Nucleus accumbens (tissue), 56 donors: ENCODE data around the gene PNPLA5.
"Not testable (repeated sequence)": the region's sequence is repeated elsewhere in the genome, so short reads cannot be mapped to it uniquely, and the experiment has no call there.

ENCODE experiments used
- DNase-seq, 56 donors: peaks; one replicate each; lab custom pipeline; 2025; lab: John Stamatoyannopoulos, UW

The PNPLA5 gene

DNA sequence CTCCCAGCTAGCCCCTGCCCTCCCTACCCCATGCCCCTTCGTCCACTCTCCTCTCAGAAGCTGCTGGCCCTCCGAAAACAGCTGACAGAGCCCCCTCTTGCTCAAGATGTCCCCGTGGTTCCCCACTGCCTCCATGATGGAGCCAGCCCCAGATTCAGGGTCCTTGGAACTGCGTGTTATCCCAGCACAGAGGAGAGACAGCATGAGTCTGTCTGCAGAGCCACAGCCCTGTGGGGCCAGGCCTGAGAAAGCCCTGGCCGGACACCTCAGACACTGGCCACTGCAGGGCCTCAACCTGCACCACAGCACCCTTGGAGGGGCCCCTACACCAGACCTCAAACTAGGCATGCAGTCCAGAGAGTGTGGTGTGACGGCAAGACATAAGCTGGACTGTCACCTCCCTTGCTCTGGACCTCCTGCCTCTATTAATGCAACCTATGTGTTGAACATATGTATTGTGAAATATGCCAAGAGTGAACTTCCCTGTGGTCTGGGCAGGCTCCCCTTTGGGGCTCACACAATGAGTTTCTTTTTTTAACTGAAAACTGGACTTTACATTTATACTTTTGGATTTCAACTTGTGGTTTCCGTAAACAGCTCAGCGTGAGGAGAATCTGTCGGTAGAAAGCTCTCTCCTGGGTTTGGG, 9.6 kb downstream of the PNPLA5 start:
- DNase-seq, result no peak

DNA sequence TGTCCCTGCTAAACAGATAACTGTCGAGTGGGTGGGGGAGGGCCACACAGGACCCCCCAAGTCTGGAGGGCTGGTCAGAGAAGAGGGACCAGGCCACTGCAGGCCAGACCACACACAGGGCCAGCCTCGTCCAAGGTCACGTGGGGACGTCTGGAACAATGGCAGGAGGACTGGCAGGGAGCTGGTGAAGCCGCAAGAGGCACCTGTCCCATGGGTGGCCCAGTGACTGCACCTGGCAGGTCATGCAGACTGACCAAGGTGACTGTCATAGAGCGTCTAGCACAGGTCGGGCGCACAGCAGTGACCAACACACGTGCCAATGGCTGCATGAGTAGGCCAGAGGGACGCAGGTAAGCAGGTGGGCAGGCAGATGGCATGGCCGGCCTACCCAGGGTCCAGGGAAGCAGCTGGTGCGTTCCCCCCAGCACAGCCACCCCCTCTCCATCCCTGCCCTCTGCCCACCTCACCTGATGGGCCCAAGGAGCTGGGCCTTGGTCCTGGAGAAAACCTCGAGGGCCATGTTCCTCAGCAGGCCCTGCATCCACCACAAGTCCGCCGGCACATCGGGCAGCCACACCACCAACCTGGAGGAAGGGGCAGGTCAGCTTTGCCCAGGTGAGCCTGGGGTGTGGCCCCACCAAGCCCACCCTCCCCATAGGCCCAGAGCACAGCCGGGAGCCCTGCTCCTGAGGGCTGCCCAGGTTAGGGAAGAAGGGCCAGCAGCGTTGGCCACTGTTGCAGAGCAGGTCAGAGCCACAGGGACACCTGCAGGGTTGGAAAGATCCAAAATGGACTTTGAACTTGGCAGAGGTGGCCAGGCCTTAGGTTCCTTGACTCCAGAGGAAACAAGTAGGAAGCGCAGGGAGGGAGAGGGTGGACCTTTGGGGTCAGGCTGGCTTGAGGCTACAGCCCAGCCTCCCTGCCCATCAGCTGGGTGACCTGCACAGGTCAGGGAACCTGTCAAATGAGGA, 10.4 kb downstream of the PNPLA5 start:
- no peak for DNase-seq

DNA sequence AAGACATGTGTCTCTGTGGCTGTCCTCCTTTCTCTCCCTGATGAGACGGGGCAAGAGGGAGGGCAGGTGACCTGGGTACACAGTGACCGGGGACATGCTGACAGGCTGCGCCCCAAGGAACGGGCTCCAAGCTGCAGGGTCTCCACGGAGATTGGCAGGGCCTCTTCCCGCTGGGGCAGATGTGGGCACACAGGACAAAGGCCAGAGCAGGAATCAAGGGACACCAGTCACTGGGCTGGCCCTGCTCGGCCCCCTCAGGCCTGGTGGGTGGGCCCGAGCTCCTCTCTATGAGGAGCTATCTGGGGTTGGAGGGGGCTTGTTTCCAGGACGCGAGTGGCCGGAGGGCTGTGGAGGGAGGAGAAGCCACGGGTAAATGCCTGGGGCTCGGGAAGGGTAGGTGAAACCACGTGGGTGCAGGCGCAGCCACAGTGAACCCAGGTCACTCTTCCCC, 11.2 kb downstream of the PNPLA5 start:
- DNase-seq, result no peak

DNA sequence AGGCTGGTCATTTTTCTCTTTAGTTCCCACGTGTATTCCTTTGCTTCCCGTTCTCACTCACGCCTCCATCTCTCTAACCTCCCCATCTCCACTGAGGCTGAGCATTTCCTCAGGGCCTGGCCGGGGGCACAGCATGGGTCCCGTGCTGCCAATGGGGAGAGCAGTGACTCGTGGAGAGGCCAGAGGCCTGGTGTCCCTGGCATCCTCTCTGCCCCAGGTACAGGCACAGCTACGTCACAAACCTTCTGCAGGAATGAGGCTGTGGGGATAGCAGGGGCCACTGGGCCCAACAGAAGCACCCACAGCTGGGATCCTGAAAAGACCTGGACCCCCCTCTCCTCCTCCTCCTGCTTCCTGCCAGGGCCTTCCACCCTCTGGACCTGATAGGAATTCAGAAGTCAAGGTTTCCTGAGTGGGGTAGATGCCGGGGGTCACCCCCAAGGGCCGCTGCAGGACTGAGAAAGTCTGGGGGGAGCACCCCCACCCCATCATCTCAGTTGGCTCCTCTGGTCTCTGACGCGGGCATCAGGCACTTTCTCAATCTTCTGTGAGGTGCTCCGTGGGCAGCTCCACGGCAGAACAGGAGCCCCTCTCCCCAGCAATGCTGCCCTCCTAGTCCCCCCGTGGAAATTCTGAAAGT, 11.8 kb downstream of the PNPLA5 start:
- no peak for DNase-seq

DNA sequence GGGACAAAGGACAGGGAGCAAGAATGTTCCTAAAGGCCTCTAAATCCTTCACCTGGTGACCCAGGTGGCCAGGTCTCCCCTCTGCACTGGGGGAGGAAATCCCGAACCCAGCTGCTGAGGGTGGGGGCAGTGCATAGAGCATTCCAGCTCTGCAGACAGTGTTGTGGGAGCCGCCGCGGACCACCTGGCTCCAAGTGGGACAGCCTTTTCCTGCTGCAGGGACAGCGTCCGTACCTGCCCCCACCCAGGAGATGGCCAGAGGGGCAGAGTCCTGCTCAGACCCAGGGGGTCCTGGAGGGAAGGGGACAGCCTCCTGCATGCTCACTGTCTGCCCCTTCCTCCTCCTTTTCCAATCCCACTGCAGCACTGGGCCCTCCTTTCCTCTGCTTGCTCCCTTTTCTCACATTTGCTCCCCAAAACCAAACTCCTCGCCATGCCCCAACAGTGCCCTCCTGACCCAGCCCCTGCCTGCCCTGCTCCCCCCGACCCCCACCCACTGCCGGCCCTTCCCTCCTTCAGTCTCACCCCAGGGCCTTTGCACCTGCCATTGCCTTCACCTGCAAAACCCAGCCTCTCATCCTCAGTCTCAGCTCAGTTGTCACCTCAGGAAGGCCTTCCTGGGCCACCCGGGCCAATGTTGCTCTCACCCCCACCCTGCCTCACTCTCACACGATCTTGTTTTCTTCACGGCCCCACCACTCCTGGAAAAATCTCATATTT, 12.8 kb downstream of the PNPLA5 start:
- no peak for DNase-seq

DNA sequence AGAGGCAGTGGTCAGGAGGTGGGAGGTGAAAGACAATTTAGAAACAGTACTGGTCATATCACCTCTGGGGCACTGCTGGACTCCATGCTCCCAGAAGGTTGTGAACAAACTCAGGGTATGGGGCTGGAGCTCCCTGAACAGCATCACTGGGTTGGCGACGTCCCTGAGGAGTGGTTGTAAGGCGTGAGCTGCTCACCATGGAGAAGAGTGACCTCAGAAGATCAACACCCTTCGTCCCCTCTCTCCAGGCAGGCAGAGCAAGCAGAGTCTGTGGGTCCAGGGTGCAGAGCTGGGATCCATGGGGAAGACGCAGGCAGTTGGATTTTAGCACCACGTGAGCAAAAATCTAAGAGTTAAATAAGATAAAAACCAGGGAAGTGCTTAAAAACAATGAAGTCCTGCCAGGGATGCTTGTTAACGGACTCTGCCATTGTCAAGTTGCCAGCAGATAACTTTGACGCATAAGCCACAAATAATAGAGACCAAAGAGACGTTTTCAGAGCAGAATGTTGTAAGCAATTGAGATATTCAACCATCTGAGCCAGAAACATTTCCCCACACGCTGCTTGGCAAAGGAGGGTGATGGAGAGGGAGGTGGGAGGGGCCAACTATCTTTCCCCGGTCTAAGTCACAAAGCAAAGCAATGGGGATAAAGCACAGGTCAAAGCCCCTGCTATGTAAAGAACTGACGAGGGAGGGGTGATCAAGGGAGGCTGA, 13.6 kb downstream of the PNPLA5 start:
- no peak for DNase-seq

DNA sequence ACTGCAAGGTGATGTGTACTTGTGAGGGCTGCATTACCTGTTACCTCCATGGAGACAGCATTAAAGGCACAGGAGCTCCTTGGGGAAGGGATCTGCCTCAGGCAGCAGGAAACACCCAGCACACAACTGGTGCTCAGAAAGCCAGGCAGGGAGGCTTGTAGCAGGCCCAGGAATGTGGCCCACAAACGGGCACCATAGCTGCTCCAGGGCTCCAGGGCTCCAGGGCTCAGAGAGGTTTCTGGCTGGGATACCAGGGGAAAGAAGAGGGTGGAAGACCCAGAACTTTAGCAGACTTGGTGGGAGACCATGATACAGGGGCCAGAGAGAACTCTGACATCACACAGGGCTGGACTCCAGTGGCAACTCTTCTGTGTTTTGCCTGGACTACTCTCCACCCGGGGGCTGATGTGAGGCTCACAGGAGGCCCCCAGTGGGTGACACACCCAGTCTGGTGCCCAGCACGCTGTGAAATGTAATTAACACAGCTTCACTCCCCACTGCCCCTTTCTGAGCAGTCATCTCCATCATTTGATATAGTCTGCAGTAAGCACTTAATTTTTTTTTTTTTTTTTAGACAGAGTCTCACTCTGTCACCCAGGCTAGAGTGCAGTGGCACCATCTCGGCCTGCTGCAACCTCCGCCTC, 14.8 kb downstream of the PNPLA5 start:
- no peak for DNase-seq

DNA sequence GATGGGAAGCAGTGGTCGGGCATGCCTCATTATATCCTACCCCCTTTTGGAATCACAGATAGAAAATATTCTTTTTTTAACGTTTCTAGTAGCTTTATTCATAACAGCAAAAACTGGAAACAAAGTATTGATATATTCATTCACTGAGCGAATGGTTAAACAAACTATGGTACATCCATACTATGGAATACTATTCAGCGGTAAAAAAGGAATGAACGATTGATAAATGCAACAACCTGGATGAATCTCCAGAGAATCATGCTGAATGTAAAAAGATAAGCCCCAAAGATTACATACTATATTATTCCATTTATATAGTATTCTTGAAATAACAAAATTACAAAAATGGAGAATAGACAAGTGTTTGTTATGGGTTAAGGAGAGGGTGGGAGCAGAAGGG, 22.0 kb downstream of the PNPLA5 start:
- no peak for DNase-seq

DNA sequence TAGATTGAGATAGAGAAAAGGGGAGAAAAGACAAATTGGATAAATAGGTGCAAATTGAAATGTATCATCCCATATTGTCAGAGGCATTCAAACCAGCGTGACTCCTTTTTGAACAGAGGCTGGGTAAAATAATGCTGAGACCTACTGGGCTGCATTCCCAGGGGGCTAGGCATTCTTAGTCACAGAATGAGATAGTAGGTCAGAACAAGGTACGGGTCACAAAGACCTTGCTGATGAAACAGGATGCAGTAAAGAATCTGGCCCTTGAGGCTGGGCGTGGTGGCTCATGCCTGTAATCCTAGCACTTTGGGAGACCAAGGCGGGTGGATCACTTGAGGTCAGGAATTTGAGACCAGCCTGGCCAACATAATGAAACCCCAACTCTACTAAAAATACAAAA, 22.8 kb downstream of the PNPLA5 start:
- DNase-seq, result not testable (repeated sequence)

DNA sequence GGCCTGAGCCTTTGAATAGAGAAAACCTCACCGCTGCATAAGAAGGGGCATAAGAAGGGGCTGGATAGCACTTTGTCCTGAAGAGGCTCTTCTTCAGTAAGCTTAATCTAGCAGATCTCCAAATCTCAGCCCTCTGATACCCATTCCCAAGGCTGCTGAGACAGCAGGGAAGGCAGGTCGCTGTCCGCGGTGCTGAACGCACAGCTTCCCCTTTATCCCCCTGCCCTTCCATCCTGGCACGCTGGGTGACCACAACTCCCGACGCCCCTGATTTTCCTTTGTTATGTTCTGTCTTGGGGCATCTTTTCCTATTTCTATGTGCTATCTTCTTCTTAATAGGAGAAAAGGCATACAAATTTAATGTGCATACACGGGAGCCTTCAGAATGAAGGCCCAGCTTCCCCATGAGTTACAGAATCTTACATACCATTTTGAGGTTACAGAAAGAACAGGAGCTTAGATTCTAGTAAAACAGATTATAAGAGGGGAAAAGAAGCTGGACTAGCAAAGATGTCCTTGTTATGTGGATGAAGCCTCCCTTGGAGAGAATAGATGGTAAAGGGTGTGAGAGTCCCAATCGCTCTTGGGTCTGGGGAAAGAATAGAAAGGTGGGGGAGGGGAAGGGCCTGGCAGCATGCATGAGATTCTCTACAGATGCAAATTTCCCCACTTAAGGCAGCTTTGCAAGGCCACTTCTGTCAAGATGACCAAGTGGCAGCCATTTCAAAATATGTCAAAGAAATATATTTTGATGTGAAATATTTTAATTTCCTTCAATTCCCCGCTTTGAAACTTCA, 23.8 kb downstream of the PNPLA5 start:
- DNase-seq, result peak in 6 of 56 donors; percentile 3 to 49 (median 22)

DNA sequence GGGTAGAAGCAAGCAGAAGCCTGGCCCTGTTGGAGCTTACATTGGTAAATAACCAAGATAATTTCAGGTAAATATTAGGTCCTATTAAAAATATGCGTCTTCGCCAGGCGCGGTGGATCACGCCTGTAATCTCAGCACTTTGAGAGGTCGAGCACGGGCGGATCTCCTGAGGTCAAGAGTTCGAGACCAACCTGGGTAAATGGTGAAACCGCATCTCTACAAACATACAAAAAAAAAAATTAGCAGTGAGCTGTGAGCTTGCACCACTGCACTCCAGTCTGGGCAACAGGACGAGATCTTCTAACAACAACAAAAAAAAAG, 29.0 kb downstream of the PNPLA5 start:
- DNase-seq, result no peak

DNA sequence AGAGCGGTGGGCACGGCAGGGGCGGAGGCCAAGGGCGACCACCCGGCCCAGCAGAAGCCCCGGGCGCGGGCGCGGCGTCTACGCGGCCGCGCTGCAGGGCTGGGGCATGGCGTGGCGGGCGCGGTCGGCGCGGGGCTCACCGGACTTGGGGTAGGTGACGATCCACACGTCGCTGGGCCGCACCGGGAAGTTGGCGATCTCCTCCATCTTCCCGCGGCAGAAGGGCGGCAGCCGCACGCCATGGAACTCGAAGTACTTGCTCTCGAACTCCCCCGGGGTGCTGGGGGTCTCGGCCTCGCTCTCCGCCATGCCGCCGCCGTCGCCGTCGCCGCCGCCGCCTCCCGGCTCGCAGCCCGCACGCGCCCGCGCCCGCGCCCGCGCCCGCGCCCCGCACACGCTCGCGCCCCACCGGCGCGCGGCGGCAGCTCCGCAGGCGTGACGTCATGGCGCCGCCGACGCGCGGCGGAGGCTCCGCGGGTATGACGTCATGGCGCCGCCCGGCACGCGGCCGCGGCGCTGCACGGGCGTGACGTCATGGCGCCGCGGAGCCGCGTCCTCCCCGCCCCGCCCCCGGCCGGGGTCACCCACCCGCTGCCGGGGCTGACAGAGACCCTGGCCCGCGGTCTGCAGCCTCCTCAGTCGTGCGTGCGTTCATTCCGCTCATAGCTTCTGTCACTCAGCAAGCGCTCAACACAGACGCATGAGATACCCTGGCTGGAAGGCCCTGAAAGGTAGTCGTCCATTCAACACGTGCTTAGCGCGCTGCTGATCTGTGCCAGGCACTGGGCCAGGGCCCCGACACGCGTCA, 29.5 kb downstream of the PNPLA5 start, which contains the start of gene SULT4A1:
SULT4A1 (minus strand) TSS at position 440 of the 808 bp plus-strand sequence; CDS start at position 309, 131 bp downstream.
- peak in 14 of 56 donors; percentile 11 to 69 (median 29) for DNase-seq

DNA sequence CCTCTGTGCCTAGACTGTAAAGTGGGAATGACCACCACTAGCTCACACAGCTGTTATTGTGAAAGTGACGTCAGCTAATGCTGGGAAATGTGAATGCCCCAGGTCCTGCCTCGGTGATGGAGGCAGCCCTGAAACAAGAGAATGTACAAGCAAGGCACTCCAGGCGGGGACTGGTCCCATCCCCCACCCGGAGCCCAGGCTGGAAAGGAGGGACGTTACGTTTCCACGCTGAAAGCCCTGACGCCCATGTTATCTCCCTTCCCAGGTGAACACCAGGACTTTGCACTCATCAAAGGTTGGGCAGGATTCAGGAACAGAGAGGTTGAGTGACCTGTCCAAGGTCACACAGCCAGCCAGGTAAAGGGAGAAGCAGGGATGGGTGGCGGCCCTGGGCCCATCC, 30.3 kb downstream of the PNPLA5 start:
- peak in 7 of 56 donors; percentile 4 to 49 (median 22) for DNase-seq

DNA sequence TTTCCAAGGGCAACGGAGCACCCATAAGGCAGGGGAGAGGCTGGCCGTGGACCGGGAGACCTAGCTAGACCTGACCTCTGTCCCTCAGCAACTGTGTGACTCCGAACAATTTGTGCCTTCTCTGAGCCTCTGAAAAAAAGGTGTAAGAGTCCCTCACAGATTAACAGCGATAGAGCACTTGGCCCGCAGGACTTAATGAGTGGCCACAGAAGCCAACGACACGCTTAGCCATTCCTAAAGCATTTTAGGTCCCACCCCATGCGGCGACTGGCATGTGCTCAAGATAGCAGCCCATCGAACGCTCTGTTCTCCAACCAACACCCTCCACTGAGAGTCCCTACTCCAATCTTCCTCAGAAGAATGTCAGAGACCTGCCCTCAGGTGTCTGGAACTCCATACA, 31.0 kb downstream of the PNPLA5 start:
- DNase-seq, result no peak

DNA sequence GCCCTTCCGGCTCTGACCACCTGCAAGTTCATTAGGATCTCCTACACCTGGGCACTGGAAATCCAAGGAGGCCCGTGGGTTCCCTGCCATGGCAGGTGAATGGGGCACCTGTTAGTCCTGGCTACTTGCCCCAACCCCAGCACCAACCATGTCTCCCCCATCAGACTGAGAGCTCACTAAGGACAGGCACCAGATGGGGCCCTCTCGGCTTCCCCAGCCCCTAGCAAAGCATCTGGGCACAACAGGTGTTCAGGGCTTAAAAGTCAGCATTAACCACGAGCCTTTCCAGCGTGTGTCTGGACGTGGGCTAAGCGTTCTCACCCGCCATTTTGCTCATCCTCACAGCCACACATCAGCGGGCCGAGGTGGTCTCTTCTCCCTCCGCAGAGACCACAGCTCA, 31.7 kb downstream of the PNPLA5 start:
- DNase-seq, result no peak

DNA sequence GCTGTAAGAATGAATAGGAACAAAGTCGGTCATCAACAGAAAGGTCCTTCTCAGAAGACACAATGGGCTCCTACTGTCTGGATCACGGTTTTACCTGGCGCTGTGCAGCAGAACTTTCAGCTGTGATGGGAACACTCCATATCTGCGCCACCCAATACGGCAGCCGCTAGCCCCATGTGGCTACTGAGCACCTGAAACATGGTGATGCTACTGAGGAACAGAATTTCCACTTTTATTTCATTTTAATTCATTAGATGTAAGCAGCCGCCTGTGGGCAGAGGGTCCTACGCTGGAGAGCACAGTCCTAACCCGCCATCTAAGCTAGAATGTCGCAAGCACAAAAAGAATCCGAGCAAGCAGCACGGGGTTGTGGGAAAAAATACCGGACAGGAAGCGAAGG, 32.2 kb downstream of the PNPLA5 start:
- no peak for DNase-seq

DNA sequence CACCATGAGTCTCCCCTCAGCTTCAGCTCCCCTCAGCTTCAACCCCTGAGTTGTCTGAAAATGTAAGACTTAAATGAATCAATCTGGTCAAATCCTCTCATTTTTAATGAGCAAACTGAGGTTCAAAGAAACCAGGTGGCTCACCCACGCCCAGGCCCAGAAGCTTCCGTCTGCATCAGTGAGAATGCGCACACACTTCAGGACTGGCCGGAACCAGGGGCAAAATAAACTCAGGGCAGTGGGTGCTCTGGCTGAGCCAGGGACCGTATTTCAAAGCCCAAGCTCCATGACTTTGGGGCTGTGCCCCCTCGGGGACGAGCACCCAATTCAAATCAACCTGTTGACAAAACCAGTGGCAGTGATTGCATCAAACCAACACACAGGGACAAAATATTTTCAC, 32.6 kb downstream of the PNPLA5 start:
- DNase-seq, result no peak
